Measurements from ENCODE around the gene SQSTM1.

Gene SQSTM1

GRCh38 chr5:179820483-179821297, at the start of gene SQSTM1:
SQSTM1 (plus strand) TSS chr5:179820905; CDS start chr5:179820937, 32 bp downstream.
- ChIA-PET CTCF (no interaction called here), POLR2A (ENCODE audit: low non-redundant PET) (interaction anchor here (0.7 to 1.3 kb wide), 3 partner anchors 15 to 88 kb away, joined by 3 to 7 read pairs (median 4); no protein-coding TSS in a partner anchor)
- TF ChIP-seq CTCF (conservative IDR thresholded peaks at IDR 0.05; ENCODE audit: low read depth): no peak
- peak; percentile 87 for DNase-seq (ENCODE audit: low spot score)
- H3K27ac ChIP-seq: peak within 1 kb of the TSS; percentile 95

- DNase-seq (ENCODE audit: low spot score): no peak
- ChIA-PET CTCF (interaction anchor here (1.1 kb wide), 1 partner anchor 9 kb away, joined by 4 read pairs; no protein-coding TSS in a partner anchor), POLR2A (ENCODE audit: low non-redundant PET) (no interaction called here)
These were observed 49.3 kb upstream of the SQSTM1 start for GRCh38 chr5:179771311-179771895.

GRCh38 chr5:179772351-179772750, 48.4 kb upstream of the SQSTM1 start:
- no peak for TF ChIP-seq CTCF (conservative IDR thresholded peaks at IDR 0.05; ENCODE audit: low read depth)
- no peak overlapping the region for H3K27ac ChIP-seq
- no peak for DNase-seq (ENCODE audit: low spot score)
- POLR2A ChIA-PET (ENCODE audit: low non-redundant PET): no interaction called here
- CTCF ChIA-PET: interaction anchor here (0.6 to 1.1 kb wide), 2 partner anchors 10 to 15 kb away, joined by 4 read pairs; no protein-coding TSS in a partner anchor

More at GRCh38 chr5:179771311-179771895, 49.3 kb upstream of the SQSTM1 start:
- no peak for TF ChIP-seq CTCF (conservative IDR thresholded peaks at IDR 0.05; ENCODE audit: low read depth)
- H3K27ac ChIP-seq: no peak overlapping the region

- peak overlapping the region; percentile 4; the same call in 1 of the 2 replicates for H3K27ac ChIP-seq
- POLR2A ChIA-PET (ENCODE audit: low non-redundant PET): no interaction called here
- DNase-seq (ENCODE audit: low spot score): no peak
- CTCF ChIA-PET: interaction anchor here (0.6 to 0.7 kb wide), 2 partner anchors 18 to 20 kb away, joined by 3 to 4 read pairs; partner anchors contain the start of gene LTC4S
- no peak for TF ChIP-seq CTCF (conservative IDR thresholded peaks at IDR 0.05; ENCODE audit: low read depth)
These were observed 47.0 kb upstream of the SQSTM1 start for GRCh38 chr5:179773686-179774040.

- DNase-seq (ENCODE audit: low spot score): no peak
- ChIA-PET CTCF (interaction anchor here (0.6 kb wide), 1 partner anchor 20 kb away, joined by 3 read pairs; the partner anchor contains the start of gene LTC4S), POLR2A (ENCODE audit: low non-redundant PET) (no interaction called here)
- no peak for TF ChIP-seq CTCF (conservative IDR thresholded peaks at IDR 0.05; ENCODE audit: low read depth)
- 0 out of 2 replicates have a peak overlapping the region, but pooled peaks have one; percentile 11 for H3K27ac ChIP-seq
These were observed 46.3 kb upstream of the SQSTM1 start for GRCh38 chr5:179774442-179774841.

- ChIA-PET POLR2A (ENCODE audit: low non-redundant PET) (no interaction called here), CTCF (no interaction called here)
These were observed 44.2 kb upstream of the SQSTM1 start for GRCh38 chr5:179776411-179776938.

More at GRCh38 chr5:179776411-179776938, 44.2 kb upstream of the SQSTM1 start:
- no peak for DNase-seq (ENCODE audit: low spot score)
- no peak overlapping the region for H3K27ac ChIP-seq
- TF ChIP-seq CTCF (conservative IDR thresholded peaks at IDR 0.05; ENCODE audit: low read depth): no peak
